Heart right ventricle (tissue), 16 donors: ENCODE results near the gene FOXO3. TPM values are rescaled to one million over a fixed set of nuclear protein-coding genes. Genes with fewer than 3 reads are reported as not detected.

Experiments
- ATAC-seq, 8 donors: fragments of 200-7000 bp; cut with Tn5 transposase; one replicate each; pipeline ENCODE4 v1.9.1; 2020; ENCODE audit warnings: mild to moderate bottlenecking in 8 of 8, moderate library complexity in 8 of 8, moderate number of reproducible peaks in 1 of 8
- DNase-seq, 2 donors: peaks; one replicate each; pipeline ENCODE4 v3.0.0-alpha.2; 2020
- H3K27ac ChIP-seq, 10 donors: fragments of 200-600 bp; sonication (generic) in 2 of 10; one replicate each; pipeline versions ENCODE4 v1.5.0 to v1.8.0; 2020 to 2022; ENCODE audit warnings: mild to moderate bottlenecking in 3 of 10
- H3K27me3 ChIP-seq, 7 donors: fragments of 200-600 bp; one replicate each; pipeline ENCODE4 v1.8.0; 2021 to 2022; ENCODE audit warnings: mild to moderate bottlenecking in 2 of 7
- H3K36me3 ChIP-seq, 9 donors: fragments of 200-600 bp; sonication (generic) in 1 of 9; one replicate each; pipeline versions ENCODE4 v1.5.0 to v1.8.0; 2020 to 2022; ENCODE audit warnings: mild to moderate bottlenecking in 2 of 9
- H3K4me1 ChIP-seq, 9 donors: fragments of 200-600 bp; sonication (generic) in 1 of 9; one replicate each; pipeline versions ENCODE4 v1.5.0 to v1.8.0; 2020 to 2022; ENCODE audit warnings: mild to moderate bottlenecking in 4 of 9
- H3K4me3 ChIP-seq, 10 donors: fragments of 200-600 bp; sonication (generic) in 2 of 10; one replicate each; pipeline versions ENCODE4 v1.5.0 to v1.8.0; 2020 to 2022; ENCODE audit warnings: mild to moderate bottlenecking in 7 of 10, moderate library complexity in 2 of 10
- H3K9me3 ChIP-seq, 11 donors: fragments of 200-600 bp in 10 of 11; sonication (generic) in 2 of 11; one replicate each; pipeline versions ENCODE4 v1.5.0 to v1.8.0; 2013 to 2022; ENCODE audit warnings: mild to moderate bottlenecking in 2 of 11, control low read depth in 1 of 11, moderate library complexity in 1 of 11
- WGBS, 2 donors: extraction: QIAGEN DNeasy Blood & Tissue Kit; methylation state at CpG; one replicate each; pipeline ENCODE4 v1.1.7; 2013; ENCODE audit warnings: inconsistent platforms in 1 of 2; 5-methylcytosine and 5-hydroxymethylcytosine counted together
- intact Hi-C, 10 donors: fragments of 100-400 bp; cut with DNase I; formaldehyde crosslinking; loops; one replicate each; pipeline versions ENCODE4 v1.11.1 to v1.14.2; 2022
- polyA plus RNA-seq, 2 donors: library from polyadenylated mRNA; stranded (reverse); fragments of 200-250 nt; gene quantifications; one replicate each; pipeline ENCODE4 v1.2.3, GENCODE V29; 2013
- total RNA-seq, 10 donors: library from RNA; stranded (reverse); fragmentation: NEBNext Ultra II Directional in 3 of 10; extraction: Animal tissue kit (Norgen Biotek cat#: 25700) in 3 of 10; gene quantifications; one replicate each; pipeline versions ENCODE4 v1.2.1 to v1.2.4, GENCODE V29; 2021 to 2023
- TF ChIP-seq, protein P1 (sequence below), 9 donors: fragments of 200-600 bp; sonication (generic) in 2 of 9; IDR thresholded peaks; one replicate each; pipeline versions ENCODE4 v1.5.0 to v1.8.0; 2021 to 2022; ENCODE audit warnings: antibody characterized with exemption in 9 of 9, mild to moderate bottlenecking in 5 of 9, moderate library complexity in 1 of 9
- donor health status: Arrhythmogenic right ventricular cardiomyopathy.
- donor health status: ischemic (EF 13 %, LVEDD 7.1; RV severe dilation, severe dysfunction).
- donor health status: healthy with polysubstance abuse.
- donor health status: DM: no; HTN: yes; CAD: no.
- donor health status: DM: no; HTN: no; CAD: no.
- donor health status: ischemic (EF 25% LVEDD 6.9; RV normal size, moderate dysfunction).
- donor health status: ischemic (EF 25% LVEDD 5.7; RV mildly dilated, moderate dysfunction).
- donor health status: healthy.
- donor health status: DM: yes; HTN: yes; CAD: no.
- donor health status: Ischemic cardiomyopathy.
- donor health status: ischemic (EF 35%, LVEDD 5.7; RV mildly dilated, moderate dysfunction).
- donor health status: nonischemic (EF 11% LVEDD 7.7; RV severe dilation, severe dysfunction).
- donor health status: DM: yes; HTN: yes; CAD: no.
- donor health status: PGD.
- donor health status: ischemic (EF 29% LVEDD 5.4; RV normal size, mild dysfunction).
- donor health status: nonischemic (EF 23%, LVEDD 6.1; RV moderate dilation, normal function).

The FOXO3 gene
- total and polyA plus RNA-seq, 12 donors = 16.8 to 52.6 (median 37.0) TPM

DNA sequence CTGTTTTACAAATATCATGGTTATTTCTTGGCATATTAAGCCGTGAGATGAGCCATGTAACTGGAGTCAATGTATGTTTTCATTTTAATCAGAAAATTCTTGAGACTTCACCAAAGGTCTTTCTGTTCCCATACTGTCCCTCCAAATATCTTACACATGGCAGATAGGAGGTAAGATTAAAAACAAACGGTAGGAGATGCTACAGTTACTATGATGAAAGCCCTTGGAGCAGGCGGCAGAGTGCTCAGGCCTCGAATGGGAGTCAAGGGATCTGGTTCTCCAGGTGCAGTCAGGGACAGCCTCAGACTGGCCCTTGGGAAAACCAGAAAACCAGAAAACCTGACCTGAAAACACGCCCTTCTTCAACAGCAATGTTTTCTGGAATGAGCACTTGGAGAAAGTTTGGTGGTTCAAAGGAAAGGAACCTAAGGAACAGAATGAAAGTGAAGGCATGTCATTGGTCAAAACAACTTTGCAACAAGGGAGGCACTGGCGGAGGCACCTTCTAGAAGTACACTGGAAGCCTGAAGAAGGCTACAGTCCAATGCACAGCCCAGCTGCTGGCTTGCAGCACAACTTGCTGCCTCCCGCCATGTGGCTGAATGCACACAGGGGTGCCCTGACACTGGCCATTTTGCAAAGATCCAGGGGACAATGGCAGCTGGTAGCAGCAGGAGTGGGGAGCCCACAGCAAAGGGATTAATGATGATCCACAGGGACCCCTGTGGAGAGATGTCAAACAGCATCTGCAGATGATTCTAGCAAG, 17.4 kb upstream of the FOXO3 start:
- WGBS, 2 donors = 81 to 82% methylated on average over 7 of the region's 7 CpGs
- ATAC-seq (peak in 1 of 8 donors; percentile 10), DNase-seq (no peak)
- Histone ChIP-seq H3K4me1 (peaks cover 0 to 9% (median 0%) of the 10 kb centered on the region in 9 donors), H3K36me3 (no peaks in the 10 kb centered on the region), H3K27me3 (no peaks in the 10 kb centered on the region), H3K4me3 (no peak overlapping the region), H3K9me3 (peaks cover 0 to 10% (median 0%) of the 10 kb centered on the region in 11 donors), H3K27ac (no peak overlapping the region)
- intact Hi-C loops = loop anchor here (2.0 to 10.0 kb wide), 14 partner anchors 239 to 1154 kb away; no protein-coding TSS in a partner anchor
- TF ChIP-seq, protein P1, sequence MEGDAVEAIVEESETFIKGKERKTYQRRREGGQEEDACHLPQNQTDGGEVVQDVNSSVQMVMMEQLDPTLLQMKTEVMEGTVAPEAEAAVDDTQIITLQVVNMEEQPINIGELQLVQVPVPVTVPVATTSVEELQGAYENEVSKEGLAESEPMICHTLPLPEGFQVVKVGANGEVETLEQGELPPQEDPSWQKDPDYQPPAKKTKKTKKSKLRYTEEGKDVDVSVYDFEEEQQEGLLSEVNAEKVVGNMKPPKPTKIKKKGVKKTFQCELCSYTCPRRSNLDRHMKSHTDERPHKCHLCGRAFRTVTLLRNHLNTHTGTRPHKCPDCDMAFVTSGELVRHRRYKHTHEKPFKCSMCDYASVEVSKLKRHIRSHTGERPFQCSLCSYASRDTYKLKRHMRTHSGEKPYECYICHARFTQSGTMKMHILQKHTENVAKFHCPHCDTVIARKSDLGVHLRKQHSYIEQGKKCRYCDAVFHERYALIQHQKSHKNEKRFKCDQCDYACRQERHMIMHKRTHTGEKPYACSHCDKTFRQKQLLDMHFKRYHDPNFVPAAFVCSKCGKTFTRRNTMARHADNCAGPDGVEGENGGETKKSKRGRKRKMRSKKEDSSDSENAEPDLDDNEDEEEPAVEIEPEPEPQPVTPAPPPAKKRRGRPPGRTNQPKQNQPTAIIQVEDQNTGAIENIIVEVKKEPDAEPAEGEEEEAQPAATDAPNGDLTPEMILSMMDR (IDR thresholded peaks at IDR 0.05) = no peak

DNA sequence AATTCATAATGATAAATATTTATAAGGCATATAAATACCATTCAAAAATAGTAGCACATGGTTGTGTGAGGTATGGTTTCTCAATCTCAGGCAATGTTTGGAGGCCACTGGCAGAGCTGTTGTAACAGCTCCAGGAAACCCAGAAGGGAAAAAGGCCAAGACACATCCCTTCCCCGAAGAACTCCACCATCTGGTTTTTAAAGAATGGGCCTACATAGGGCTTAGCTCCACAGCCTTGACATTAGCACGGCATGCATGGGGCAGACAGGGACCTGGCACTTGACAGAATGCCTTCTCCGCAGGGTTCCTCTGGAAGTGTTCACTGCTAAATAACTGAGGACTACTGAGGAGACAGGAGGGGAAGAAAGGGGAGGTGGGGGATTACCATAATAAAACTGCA, 16.1 kb upstream of the FOXO3 start:
- DNase-seq (no peak), ATAC-seq (no peak)
- intact Hi-C loops = loop anchor here in 9 of 10 donors (2.0 to 10.0 kb wide), 9 partner anchors 238 to 1153 kb away; no protein-coding TSS in a partner anchor
- Histone ChIP-seq H3K9me3 (peaks cover 0 to 8% (median 0%) of the 10 kb centered on the region in 11 donors), H3K4me1 (peaks cover 0 to 9% (median 0%) of the 10 kb centered on the region in 9 donors), H3K36me3 (no peaks in the 10 kb centered on the region), H3K27me3 (no peaks in the 10 kb centered on the region), H3K4me3 (no peak overlapping the region), H3K27ac (no peak overlapping the region)
- WGBS, 2 donors = 61 to 77% methylated on average over 3 of the region's 3 CpGs
- TF ChIP-seq, protein P1 (IDR thresholded peaks at IDR 0.05) = no peak

DNA sequence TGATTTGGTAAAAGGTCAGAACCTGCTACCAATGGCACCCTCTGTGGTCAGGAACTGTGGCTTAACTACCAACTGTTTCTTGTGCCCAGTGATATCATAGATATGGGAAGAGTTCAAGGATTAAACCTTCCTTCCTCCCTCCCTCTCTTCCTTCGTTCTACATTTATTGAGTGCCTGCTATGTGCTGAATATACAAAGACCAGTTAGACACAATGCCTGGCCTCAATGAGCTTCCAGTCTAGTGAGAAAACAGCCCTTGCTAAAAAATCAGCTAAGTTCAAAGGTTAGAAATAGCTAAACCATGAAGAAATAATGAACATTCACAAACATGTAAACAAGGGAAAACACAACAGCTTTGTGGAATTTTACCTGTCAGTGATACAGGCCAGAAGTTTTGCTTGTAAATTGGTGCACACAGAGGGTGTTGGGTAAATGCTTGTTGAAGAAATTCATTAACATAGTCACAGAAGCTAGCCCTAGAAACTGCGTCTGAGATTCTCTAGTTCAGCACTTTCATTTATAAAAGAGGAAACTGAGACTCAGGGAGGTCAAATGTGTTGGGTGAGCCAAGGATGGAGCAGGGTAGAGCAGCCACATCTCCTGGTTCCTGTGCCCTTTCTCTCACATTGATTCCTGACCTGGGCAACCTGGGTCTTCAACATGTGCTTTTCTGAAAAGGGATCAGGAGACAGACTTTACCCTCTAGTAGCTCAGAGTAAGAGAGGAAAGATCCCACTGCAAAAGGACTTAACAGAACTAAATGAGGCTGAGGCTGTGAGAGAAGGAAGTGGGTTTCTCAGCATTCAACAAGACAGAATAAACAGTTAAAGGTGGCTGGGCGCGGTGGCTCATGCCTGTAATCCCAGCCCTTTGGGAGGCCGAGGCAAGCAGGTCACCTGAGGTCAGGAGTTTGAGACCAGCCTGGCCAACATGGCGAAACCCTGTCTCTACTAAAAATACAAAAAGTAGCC, 14.4 kb upstream of the FOXO3 start:
- H3K4me3 ChIP-seq = no peak overlapping the region
- TF ChIP-seq, protein P1 (IDR thresholded peaks at IDR 0.05) = no peak
- no peaks in the 10 kb centered on the region for H3K27me3 ChIP-seq
- H3K27ac ChIP-seq = peak overlapping the region in 1 of 10 donors; percentile 32
- no peaks in the 10 kb centered on the region for H3K9me3 ChIP-seq
- no peaks in the 10 kb centered on the region for H3K36me3 ChIP-seq
- no peak for ATAC-seq
- intact Hi-C loops = loop anchor here in 2 of 10 donors (10.0 kb wide), 2 partner anchors 528 to 848 kb away; no protein-coding TSS in a partner anchor
- peaks cover 0 to 13% (median 0%) of the 10 kb centered on the region in 9 donors for H3K4me1 ChIP-seq
- DNase-seq = no peak
- WGBS, 2 donors = 83 to 89% methylated on average over 6 of the region's 6 CpGs

DNA sequence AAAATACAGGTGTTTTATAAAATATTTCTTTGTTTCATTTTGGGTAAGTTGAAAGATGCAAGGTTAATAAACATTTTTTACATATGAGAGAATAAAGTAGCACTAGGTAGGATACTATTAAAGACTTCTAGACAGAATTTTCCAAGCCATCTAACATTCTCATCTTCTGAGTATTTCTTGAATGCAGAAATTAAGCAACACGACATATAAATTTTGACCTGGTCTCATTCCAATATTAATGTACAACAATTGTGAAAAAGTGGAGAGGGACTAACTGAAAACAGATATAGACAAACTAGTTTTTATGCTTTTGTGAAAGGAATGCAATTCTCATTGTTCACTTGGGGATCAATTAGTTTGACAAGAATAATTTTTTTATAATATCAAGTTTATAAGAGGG, 11.5 kb upstream of the FOXO3 start:
- Histone ChIP-seq H3K27ac (peak overlapping the region in 2 of 10 donors; percentile 12 to 38), H3K4me1 (peaks cover 0 to 5% (median 0%) of the 10 kb centered on the region in 9 donors), H3K36me3 (no peaks in the 10 kb centered on the region), H3K4me3 (no peak overlapping the region), H3K9me3 (no peaks in the 10 kb centered on the region), H3K27me3 (no peaks in the 10 kb centered on the region)
- 80 to 88% methylated on average over 1 of the region's 1 CpG for WGBS, 2 donors
- TF ChIP-seq, protein P1 (IDR thresholded peaks at IDR 0.05) = no peak
- ATAC-seq = no peak
- no peak for DNase-seq
- intact Hi-C loops = loop anchor here in 2 of 10 donors (10.0 kb wide), 2 partner anchors 526 to 846 kb away; no protein-coding TSS in a partner anchor
